IPS-18c (cell line): Measurements from ENCODE around the gene TBC1D22A.
"Not testable (repeated sequence)": the region's sequence is repeated elsewhere in the genome, so short reads cannot be mapped to it uniquely, and the experiment has no call there.

ENCODE experiments used
- H3K4me3 ChIP-seq: 2 replicates; pipeline ENCODE4 v1.7.0; 2013; ENCODE audit warnings: low read depth, mild to moderate bottlenecking, low read length, moderate library complexity; ENCODE audit not compliant: insufficient read depth
- H3K9me3 ChIP-seq: one replicate; pipeline ENCODE4 v1.6.1; 2013; ENCODE audit warnings: mild to moderate bottlenecking, low read length, moderate library complexity; ENCODE audit not compliant: control insufficient read depth, insufficient read depth

TBC1D22A gene

DNA sequence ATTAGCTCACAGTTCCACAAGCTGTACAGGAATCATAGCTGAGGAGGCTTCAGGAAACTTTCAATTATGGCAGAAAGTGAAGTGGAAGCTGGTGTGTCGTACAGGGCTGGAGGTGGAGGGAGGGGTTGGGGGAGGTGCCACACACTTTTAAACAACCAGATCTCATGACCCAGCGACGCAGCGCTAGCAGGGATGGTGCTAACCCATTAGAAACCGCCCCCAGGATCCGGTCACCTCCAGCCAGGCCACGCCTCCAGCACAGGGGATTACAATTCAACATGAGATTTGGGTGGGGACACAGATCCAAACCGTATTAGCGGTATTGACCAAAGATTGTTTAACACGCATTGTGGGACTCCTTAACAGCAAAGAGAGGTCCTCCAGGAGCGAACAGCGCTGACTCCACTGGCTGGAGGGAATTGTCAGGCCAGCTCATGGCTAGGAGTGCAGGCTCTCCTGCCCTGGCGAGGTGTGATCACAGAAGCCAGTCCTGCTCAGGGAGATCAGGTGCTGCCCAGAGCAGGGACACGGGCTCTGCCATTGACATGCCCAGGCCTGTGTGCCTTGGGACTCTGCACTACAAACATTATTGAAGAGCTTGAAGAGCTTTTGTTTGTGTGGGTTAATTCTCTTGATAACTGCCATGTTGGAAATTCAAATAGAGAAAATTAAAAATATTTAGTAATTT, 215.3 kb downstream of the TBC1D22A start:
- peaks cover 2% of the 10 kb centered on the region for H3K9me3 ChIP-seq
- no peak overlapping the region for H3K4me3 ChIP-seq

DNA sequence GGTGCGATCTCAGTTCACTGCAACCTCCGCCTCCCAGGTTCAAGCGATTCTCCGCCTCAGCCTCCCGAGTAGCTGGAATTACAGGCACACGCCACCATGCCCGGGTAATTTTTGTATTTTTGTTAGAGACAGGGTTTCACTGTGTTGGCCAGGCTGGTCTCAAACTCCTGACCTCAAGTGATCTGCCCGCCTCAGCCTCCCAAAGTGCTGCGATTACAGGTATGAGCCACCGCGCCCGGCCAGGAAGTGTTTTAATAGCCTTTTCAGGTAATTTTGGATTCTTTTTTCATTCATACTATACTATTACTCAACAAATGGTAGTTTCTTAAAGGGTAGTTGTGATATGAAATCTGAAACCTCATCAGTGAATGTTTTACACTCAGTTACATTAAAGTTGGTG, 216.2 kb downstream of the TBC1D22A start:
- H3K9me3 ChIP-seq, H3K4me3 ChIP-seq: not testable (repeated sequence)

- peaks cover 2% of the 10 kb centered on the region for H3K9me3 ChIP-seq
- H3K4me3 ChIP-seq: no peak overlapping the region
Measured at GRCh38 chr22:46979506-46979905, 217.1 kb downstream of the TBC1D22A start.

GRCh38 chr22:46980392-46980791, 217.9 kb downstream of the TBC1D22A start:
- Histone ChIP-seq H3K9me3 (peaks cover 2% of the 10 kb centered on the region), H3K4me3 (no peak overlapping the region)

DNA sequence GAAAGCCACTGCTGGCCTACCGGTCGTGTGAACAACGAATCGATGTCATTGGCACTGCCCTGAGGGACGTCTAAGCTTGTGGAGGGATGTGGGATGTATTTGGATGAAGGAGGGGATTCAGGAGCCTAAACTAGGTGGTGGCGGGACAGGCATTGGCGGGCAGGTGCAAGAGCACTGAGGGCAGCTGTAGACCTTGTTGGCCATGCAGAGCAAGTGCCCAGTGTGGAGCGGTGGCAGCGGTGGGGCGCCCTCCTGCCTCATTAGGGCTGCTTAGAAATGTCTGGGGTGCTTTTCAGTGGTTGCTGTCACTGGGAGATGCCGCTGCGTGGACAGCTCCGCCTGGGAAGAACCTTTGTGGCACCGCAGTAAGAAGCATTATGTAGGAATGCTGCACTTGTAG, 220.2 kb downstream of the TBC1D22A start:
- H3K4me3 ChIP-seq: no peak overlapping the region

DNA sequence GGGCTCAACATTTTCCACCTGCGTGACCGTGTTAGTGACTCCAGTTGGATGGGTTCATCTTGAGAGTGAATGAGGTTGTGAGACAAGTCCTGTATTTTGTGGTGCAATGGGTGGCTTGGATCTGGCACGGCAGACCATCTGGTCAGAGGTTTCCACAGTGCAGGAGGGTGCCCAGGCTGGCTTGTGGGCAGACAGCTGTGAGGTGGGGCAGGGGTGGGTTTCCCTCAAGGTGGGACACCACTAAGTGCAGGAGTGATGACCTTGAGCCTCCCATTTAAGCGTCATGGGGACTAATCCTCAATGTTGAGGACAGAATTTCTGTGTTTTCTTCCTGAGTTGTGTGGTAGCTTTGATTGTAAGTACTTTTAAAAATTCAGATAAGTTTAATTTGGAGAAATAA, 220.6 kb downstream of the TBC1D22A start:
- H3K9me3 ChIP-seq: peaks cover 2% of the 10 kb centered on the region
- no peak overlapping the region for H3K4me3 ChIP-seq

More for the DNA sequence above, 220.2 kb downstream of the TBC1D22A start:
- peaks cover 2% of the 10 kb centered on the region for H3K9me3 ChIP-seq

GRCh38 chr22:46984751-46985506, 222.5 kb downstream of the TBC1D22A start:
- no peak overlapping the region for H3K4me3 ChIP-seq
- peaks cover 2% of the 10 kb centered on the region for H3K9me3 ChIP-seq

DNA sequence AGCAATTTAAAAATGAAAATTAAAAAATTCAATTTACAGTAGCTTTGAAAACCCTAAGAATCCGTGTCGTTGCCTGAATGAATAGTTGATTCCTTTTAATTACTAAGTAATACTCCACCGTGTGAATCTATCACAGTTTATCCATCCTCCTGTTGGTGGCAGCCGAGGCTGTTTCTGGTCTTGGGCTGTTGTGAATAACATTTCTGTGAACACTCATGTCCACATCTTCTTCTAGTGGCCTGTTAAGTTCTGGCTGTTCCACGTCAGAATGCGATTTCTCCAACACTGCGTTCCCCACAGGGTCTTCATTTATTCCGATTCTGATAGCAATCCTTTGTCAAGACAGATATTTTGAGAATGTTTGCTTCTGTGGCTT, 223.0 kb downstream of the TBC1D22A start:
- no peaks in the 10 kb centered on the region for H3K9me3 ChIP-seq
- H3K4me3 ChIP-seq: no peak overlapping the region

GRCh38 chr22:46986788-46987187, 224.3 kb downstream of the TBC1D22A start:
- Histone ChIP-seq H3K4me3 (no peak overlapping the region), H3K9me3 (no peaks in the 10 kb centered on the region)

DNA sequence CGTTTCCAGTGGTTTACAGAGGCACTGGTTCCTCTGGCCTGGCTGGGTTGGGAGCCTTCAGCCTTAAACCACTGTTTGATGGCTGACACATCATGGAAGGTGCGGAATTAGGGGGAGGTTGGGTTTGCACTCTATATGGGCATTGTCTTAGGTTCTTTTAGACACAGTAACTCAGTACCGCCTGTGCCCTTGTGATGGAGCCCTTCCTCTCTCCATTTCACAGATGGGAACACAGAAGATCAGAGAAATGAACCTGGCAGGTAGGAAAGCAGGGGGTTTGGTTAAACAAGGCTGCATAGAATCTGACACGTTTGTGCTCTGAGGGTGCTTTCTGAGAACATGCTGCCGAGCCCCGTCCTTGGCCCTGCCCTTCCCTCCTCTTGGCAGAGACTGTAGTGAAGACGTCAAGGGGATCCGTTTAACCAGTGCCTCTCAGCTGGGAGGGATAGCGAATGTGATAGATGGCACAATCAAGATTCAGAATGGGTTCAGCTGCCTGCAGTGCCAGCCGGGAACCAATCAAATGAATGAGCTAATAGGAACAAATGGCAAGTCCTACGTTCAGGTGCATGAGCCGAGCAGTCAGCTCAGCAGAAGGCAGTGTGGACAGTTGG, 228.6 kb downstream of the TBC1D22A start:
- H3K9me3 ChIP-seq: no peaks in the 10 kb centered on the region
- no peak overlapping the region for H3K4me3 ChIP-seq

DNA sequence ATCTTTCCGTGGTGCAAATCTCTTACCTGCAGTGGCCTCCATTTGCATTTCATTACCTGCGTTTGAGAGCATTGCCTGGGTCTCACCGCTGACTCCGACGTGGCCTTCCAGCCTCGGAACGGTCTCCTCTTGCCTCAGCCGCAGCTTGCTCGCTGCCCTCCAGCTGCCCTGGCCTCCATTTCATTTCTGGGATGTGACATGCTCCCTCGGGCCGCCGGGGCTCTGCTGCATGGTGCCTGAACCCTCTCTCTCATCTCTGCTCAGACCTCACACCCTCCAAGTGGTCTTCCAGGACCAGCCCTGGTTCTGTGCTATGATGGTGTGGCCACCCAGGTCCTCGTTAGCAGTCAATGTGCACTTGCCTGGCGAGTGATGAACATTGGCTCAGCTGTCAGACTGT, 229.2 kb downstream of the TBC1D22A start:
- Histone ChIP-seq H3K9me3 (no peaks in the 10 kb centered on the region), H3K4me3 (no peak overlapping the region)

GRCh38 chr22:46992121-46992731, 229.8 kb downstream of the TBC1D22A start:
- H3K4me3 ChIP-seq: no peak overlapping the region
- H3K9me3 ChIP-seq: no peaks in the 10 kb centered on the region

GRCh38 chr22:46993633-46994032, 231.2 kb downstream of the TBC1D22A start:
- Histone ChIP-seq H3K9me3 (no peaks in the 10 kb centered on the region), H3K4me3 (no peak overlapping the region)

GRCh38 chr22:46994265-46994664, 231.8 kb downstream of the TBC1D22A start:
- Histone ChIP-seq H3K4me3 (no peak overlapping the region), H3K9me3 (no peaks in the 10 kb centered on the region)

DNA sequence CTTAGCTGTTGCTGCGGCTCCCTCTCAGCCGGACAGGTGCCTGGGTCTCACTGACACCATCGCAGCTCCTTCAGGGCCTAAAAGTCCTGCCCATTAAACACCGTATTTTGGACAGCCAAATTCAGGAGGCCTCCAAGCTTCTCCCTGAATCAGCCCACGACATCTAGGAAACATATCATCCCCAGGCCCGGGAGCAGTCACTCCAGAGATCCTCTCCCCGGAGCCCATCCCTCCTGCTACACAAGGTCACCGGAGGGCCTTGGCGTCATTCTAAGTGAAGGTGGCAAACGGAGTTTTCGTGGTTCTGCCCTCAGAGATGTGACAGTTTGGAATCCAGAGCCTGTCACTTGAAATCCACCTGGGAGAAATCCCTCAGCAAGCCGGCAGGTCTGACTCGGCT, 232.5 kb downstream of the TBC1D22A start:
- Histone ChIP-seq H3K4me3 (no peak overlapping the region), H3K9me3 (no peaks in the 10 kb centered on the region)

DNA sequence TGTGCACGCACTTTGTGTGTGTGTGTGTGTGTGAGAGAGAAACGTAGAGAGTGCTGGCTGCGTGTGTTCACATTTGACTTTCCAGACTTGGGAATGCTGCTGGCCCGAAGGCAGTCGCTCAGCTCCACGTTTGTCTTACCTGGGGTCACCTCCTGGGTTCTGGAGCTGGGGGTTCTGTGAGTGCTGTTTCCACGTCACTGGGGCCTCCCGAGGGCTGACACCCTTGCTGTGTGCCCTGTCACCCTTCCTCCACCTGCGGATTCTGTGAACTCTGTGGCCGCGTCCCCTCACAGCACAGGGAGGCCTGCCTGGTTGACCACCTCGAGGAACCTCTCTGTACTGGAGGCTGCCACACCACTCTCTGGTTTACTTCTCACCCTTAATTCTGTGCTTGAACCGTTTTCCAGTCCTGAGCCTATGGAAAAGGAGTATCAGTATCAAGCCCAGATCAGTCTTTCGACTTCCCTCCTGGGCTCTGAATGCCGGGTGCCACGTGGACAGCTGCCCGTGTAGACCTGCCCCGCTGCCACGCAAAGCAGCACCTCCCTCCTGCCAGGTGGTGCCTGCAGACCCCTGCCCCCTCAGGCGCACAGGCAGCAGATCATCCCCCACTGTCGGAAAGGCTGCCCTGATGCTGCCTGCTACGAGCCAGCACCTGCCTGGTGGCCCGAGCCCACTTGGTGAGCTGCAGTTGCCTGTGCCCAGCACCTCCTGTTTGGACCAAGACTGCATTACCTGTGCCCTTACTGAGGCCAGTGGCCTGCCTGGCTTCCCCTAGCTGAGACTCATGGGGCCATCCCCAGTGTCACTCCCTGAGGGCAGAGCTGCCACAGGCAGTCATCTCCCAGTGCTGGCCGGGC, 233.3 kb downstream of the TBC1D22A start:
- Histone ChIP-seq H3K4me3 (no peak overlapping the region), H3K9me3 (no peaks in the 10 kb centered on the region)
